Ectodermal cell (in vitro differentiated cells): ENCODE results near the gene VDR.

Experiments used
- H3K27ac ChIP-seq: 2 replicates; pipeline ENCODE4 v1.7.0; 2013; ENCODE audit warnings: mild to moderate bottlenecking, low read depth, low read length; ENCODE audit not compliant: insufficient read depth, poor library complexity, severe bottlenecking
- H3K27me3 ChIP-seq: 2 replicates; pipeline ENCODE4 v1.7.0; 2013; ENCODE audit warnings: mild to moderate bottlenecking, low read length; ENCODE audit not compliant: insufficient read depth, control insufficient read depth, poor library complexity, severe bottlenecking
- H3K36me3 ChIP-seq: one replicate; pipeline ENCODE4 v1.7.0; 2013; ENCODE audit warnings: low read length; ENCODE audit not compliant: control insufficient read depth, insufficient read depth
- H3K4me1 ChIP-seq: one replicate; pipeline ENCODE4 v1.7.0; 2013; ENCODE audit warnings: low read length; ENCODE audit not compliant: control insufficient read depth, insufficient read depth
- H3K4me3 ChIP-seq: 2 replicates; pipeline ENCODE4 v1.7.0; 2013; ENCODE audit warnings: low read depth, low read length, control low read depth; ENCODE audit not compliant: insufficient read depth
- H3K9me3 ChIP-seq: 2 replicates; pipeline ENCODE4 v1.7.0; 2013; ENCODE audit warnings: mild to moderate bottlenecking, low read length, moderate library complexity; ENCODE audit not compliant: control insufficient read depth
- WGBS, 2 experiments: methylation state at CpG; one replicate each; pipeline ENCODE4 v1.1.7; 2013; ENCODE audit warnings: missing lambda C conversion rate in 2 of 2; 5-methylcytosine and 5-hydroxymethylcytosine counted together

The VDR gene

GRCh38 chr12:47822863-47823262 is 81.9 kb downstream of the VDR start:
- no peaks in the 10 kb centered on the region for H3K36me3 ChIP-seq
- H3K4me1 ChIP-seq = peaks cover 23% of the 10 kb centered on the region
- 89 to 91% methylated on average over 3 of the region's 3 CpGs for WGBS, 2 experiments
- no peaks in the 10 kb centered on the region for H3K9me3 ChIP-seq
- peaks cover 13% of the 10 kb centered on the region for H3K27me3 ChIP-seq
- no peak overlapping the region for H3K4me3 ChIP-seq
- H3K27ac ChIP-seq = no peak overlapping the region

DNA sequence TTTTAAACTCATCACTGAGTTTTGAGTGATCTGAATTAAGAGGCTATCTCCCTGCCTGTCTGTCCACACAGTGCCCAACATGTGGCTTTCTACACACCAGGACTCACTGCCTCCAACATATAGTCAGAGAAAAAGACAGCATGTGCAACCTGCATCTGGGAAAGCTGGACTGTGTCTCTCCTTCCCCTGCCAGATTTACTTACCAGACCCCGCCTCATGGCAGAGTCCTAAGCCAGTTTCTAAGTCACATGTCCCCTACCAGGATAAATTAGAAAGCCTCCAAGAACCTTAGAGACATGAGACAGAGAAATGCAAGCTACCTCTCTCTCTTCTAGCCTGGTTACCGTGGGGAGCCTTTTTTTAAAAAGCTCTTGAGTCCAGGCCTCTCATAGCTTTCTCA is 82.4 kb downstream of the VDR start:
- Histone ChIP-seq H3K4me1 (peaks cover 27% of the 10 kb centered on the region), H3K27ac (no peak overlapping the region), H3K4me3 (no peak overlapping the region), H3K36me3 (no peaks in the 10 kb centered on the region), H3K9me3 (no peaks in the 10 kb centered on the region), H3K27me3 (peaks cover 13% of the 10 kb centered on the region)
- 68 to 72% methylated on average over 2 of the region's 2 CpGs for WGBS, 2 experiments

GRCh38 chr12:47821346-47821706 is 83.5 kb downstream of the VDR start:
- H3K36me3 ChIP-seq = no peaks in the 10 kb centered on the region
- H3K9me3 ChIP-seq = no peaks in the 10 kb centered on the region
- WGBS, 2 experiments = 91 to 94% methylated on average over 4 of the region's 4 CpGs
- H3K27ac ChIP-seq = peak overlapping the region; percentile 93
- peaks cover 13% of the 10 kb centered on the region for H3K27me3 ChIP-seq
- peaks cover 36% of the 10 kb centered on the region for H3K4me1 ChIP-seq
- H3K4me3 ChIP-seq = no peak overlapping the region

- 26 to 28% methylated on average over 17 of the region's 17 CpGs for WGBS, 2 experiments
- Histone ChIP-seq H3K9me3 (no peaks in the 10 kb centered on the region), H3K4me1 (peaks cover 39% of the 10 kb centered on the region), H3K4me3 (peak overlapping the region; percentile 58), H3K27me3 (peaks cover 13% of the 10 kb centered on the region), H3K36me3 (no peaks in the 10 kb centered on the region), H3K27ac (peak overlapping the region; percentile 93)
Measured at GRCh38 chr12:47820631-47821345, 84.0 kb downstream of the VDR start.

GRCh38 chr12:47819896-47820630 is 84.7 kb downstream of the VDR start, which contains the start of gene HDAC7:
TSS of gene HDAC7 (minus strand) at chr12:47819903. CDS start at chr12:47819785, 118 bp downstream.
- H3K4me1 ChIP-seq = peaks cover 39% of the 10 kb centered on the region

DNA sequence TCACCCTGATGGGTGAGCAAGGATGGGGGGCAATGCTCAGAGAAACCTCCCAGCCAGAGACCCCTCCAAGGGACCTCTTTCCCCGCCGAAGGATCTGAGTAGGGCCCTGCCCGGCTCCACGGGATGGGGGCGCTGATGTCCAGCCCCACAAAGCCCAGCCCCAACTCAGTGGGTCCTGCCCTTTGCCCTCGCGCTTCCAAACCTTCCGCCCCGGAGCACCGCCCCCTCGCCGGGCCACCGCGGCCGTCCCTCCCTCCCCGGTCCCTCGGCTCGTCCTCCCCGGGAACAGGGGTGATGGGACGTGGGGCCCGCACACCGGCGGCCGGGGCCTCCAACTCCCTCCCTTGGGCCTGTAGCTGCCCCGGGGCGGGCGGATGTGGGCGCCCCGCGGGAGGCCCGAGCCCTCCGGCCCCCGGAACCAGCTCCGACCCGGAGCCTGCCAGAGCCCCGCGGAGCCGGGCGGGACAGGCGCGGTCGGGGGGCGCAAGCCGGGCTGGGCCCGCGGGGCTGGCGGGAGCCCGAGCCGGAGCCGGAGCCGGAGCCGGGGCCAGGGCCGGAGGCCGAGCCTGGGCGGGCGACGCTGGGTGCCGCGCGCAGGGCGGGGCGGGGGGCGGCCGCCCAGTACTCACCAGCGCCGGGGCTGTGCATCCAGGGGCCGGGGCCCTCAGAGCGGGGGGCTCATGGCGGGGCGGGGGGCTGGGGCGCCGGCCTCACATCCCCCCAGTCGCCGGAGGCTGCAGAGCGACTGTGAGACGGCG is 85.5 kb downstream of the VDR start:
- H3K27me3 ChIP-seq = peaks cover 13% of the 10 kb centered on the region
- WGBS, 2 experiments = 0% methylated on average over 77 of the region's 77 CpGs

More at GRCh38 chr12:47819896-47820630, 84.7 kb downstream of the VDR start, which contains the start of gene HDAC7:
- Histone ChIP-seq H3K27me3 (peaks cover 13% of the 10 kb centered on the region), H3K36me3 (no peaks in the 10 kb centered on the region), H3K4me3 (peak within 1 kb of the TSS; percentile 58), H3K27ac (peak within 1 kb of the TSS; percentile 93), H3K9me3 (no peaks in the 10 kb centered on the region)
- WGBS, 2 experiments = 0 to 1% methylated on average over 57 of the region's 58 CpGs

DNA sequence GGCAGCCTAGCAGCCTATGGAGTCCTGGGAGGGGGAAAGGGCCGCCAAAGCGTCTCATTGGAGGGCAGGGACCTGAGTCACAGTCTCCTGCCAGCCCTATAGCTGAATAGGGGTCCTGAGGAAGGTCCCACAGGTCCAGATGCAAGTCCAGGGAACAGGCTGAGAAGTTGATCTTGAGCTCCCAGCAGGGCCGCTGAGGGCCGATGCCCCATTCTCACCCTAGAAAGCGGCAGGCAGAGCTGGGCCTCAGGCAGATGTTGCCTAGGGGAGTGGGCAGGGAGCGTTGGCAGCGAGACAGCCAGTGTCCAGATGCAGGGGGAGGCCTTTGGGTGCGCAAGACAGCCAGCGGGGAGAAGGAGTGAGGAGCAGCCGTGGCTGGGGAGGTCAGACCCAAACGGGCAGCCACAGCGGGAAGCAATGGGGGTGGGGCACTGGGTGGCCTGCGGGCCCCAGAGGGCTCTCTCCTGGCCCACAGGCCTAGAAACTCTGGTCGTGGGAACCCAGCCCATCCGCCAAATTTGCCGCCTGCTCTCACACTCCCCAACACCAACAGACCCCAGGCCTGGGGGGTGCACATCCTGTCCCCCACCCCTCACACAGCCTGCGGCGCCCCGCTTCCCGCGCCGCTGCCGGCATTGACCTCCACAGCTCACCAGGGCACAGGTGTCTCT is 86.2 kb downstream of the VDR start:
- 30 to 31% methylated on average over 23 of the region's 23 CpGs for WGBS, 2 experiments
- Histone ChIP-seq H3K27me3 (peaks cover 13% of the 10 kb centered on the region), H3K27ac (no peak overlapping the region), H3K9me3 (no peaks in the 10 kb centered on the region), H3K4me1 (peaks cover 45% of the 10 kb centered on the region), H3K36me3 (no peaks in the 10 kb centered on the region), H3K4me3 (peak overlapping the region; percentile 58)

More for the DNA sequence above, 85.5 kb downstream of the VDR start:
- peak overlapping the region; percentile 58 for H3K4me3 ChIP-seq
- H3K27ac ChIP-seq = no peak overlapping the region
- H3K4me1 ChIP-seq = peaks cover 39% of the 10 kb centered on the region
- H3K36me3 ChIP-seq = no peaks in the 10 kb centered on the region
- H3K9me3 ChIP-seq = no peaks in the 10 kb centered on the region

DNA sequence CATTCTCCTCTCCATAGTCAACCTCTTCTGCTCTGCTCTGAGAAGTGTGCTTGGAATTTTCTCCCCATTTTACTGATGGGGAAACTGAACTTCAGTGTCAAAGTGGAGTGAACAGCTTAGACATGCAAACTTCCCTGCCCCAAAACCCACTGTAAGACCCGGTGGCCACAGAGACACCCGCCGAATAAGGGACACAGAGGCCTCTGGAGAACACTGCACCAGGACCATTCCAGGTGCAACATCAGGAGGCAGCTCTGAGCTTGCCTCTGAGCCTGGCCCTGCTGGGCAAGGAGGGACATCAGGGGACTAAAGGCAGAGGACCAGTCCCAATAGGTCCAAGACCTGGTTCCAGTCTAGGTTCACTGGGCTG is 86.8 kb downstream of the VDR start:
- no peaks in the 10 kb centered on the region for H3K36me3 ChIP-seq
- no peaks in the 10 kb centered on the region for H3K9me3 ChIP-seq
- H3K27me3 ChIP-seq = peaks cover 13% of the 10 kb centered on the region
- 89 to 92% methylated on average over 3 of the region's 3 CpGs for WGBS, 2 experiments
- H3K27ac ChIP-seq = no peak overlapping the region
- H3K4me3 ChIP-seq = no peak overlapping the region
- peaks cover 50% of the 10 kb centered on the region for H3K4me1 ChIP-seq

- H3K27ac ChIP-seq = no peak overlapping the region
- H3K36me3 ChIP-seq = no peaks in the 10 kb centered on the region
- WGBS, 2 experiments = 61 to 63% methylated on average over 7 of the region's 7 CpGs
- H3K27me3 ChIP-seq = peaks cover 13% of the 10 kb centered on the region
- peaks cover 56% of the 10 kb centered on the region for H3K4me1 ChIP-seq
- no peaks in the 10 kb centered on the region for H3K9me3 ChIP-seq
- H3K4me3 ChIP-seq = no peak overlapping the region
Measured at GRCh38 chr12:47817272-47818006, 87.4 kb downstream of the VDR start.
